Fibroblast of lung (primary cell): ENCODE data around the gene LARP6. TPM values are rescaled to one million over a fixed set of nuclear protein-coding genes. Genes with fewer than 3 reads are reported as not detected.
"Not testable (repeated sequence)": the region's sequence is repeated elsewhere in the genome, so short reads cannot be mapped to it uniquely, and the experiment has no call there.

Source experiments
- DNase-seq, 2 donors: peaks; one replicate each; pipeline versions ENCODE4 v3.0.0 to v3.0.0-alpha.2; 2010; ENCODE audit warnings: low read depth in 2 of 2
- H2AFZ ChIP-seq: 2 replicates; pipeline ENCODE4 v1.5.1; 2012; ENCODE audit warnings: low read length, control low read depth, inconsistent platforms
- H3K27ac ChIP-seq: 2 replicates; pipeline ENCODE4 v1.5.1; 2011; ENCODE audit warnings: low read length, control low read depth; ENCODE audit not compliant: insufficient read depth
- H3K27me3 ChIP-seq: 2 replicates; pipeline ENCODE4 v1.5.1; 2011; ENCODE audit warnings: mild to moderate bottlenecking, low read length; ENCODE audit not compliant: control insufficient read depth, insufficient read depth
- H3K36me3 ChIP-seq: 2 replicates; pipeline ENCODE4 v1.5.1; 2011; ENCODE audit warnings: low read length; ENCODE audit not compliant: control insufficient read depth, insufficient read depth
- H3K4me1 ChIP-seq: 2 replicates; pipeline ENCODE4 v1.5.1; 2011; ENCODE audit warnings: low read length; ENCODE audit not compliant: control insufficient read depth, insufficient read depth; ENCODE audit errors: extremely low read depth
- H3K4me2 ChIP-seq: 2 replicates; pipeline ENCODE4 v1.5.1; 2011; ENCODE audit warnings: low read length, control low read depth; ENCODE audit not compliant: insufficient read depth; ENCODE audit errors: extremely low read depth
- H3K4me3 ChIP-seq, 4 experiments: fragments of 200-600 bp in 1 of 4; sonication (generic) in 1 of 4; replicated peaks in 1 of 4; 2 replicates each; pipeline ENCODE4 v1.5.1; 2011 to 2016; ENCODE audit warnings: low read length in 4 of 4, low read depth in 3 of 4, mild to moderate bottlenecking in 3 of 4, control low read depth in 2 of 4, inconsistent platforms in 1 of 4, mixed read lengths in 1 of 4; ENCODE audit not compliant: insufficient read depth in 1 of 4; ENCODE audit errors: control extremely low read depth in 1 of 4
- H3K79me2 ChIP-seq: 2 replicates; pipeline ENCODE4 v1.5.1; 2012; ENCODE audit warnings: mild to moderate bottlenecking, low read length, inconsistent platforms; ENCODE audit not compliant: control insufficient read depth, insufficient read depth
- H3K9ac ChIP-seq: 2 replicates; pipeline ENCODE4 v1.5.1; 2011; ENCODE audit warnings: mild to moderate bottlenecking, low read length, control low read depth; ENCODE audit not compliant: insufficient read depth
- H3K9me3 ChIP-seq: 2 replicates; pipeline ENCODE4 v1.5.1; 2012; ENCODE audit warnings: low read depth, low read length; ENCODE audit not compliant: control insufficient read depth, insufficient read depth
- H4K20me1 ChIP-seq: 2 replicates; pipeline ENCODE4 v1.5.1; 2011; ENCODE audit warnings: low read length; ENCODE audit not compliant: control insufficient read depth, insufficient read depth; ENCODE audit errors: extremely low read depth
- CTCF ChIP-seq, 2 donors: IDR thresholded peaks in 1 of 2; conservative IDR thresholded peaks in 1 of 2; 1 replicate in 1 of 2; 2 replicates in 1 of 2; pipeline ENCODE4 v1.5.1; 2011 to 2012; ENCODE audit warnings: low read length in 2 of 2, control low read depth in 1 of 2, inconsistent platforms in 1 of 2, low read depth in 1 of 2, mild to moderate bottlenecking in 1 of 2
- EZH2 ChIP-seq: IDR thresholded peaks from 2 replicates; pipeline ENCODE4 v1.5.1; 2012; ENCODE audit warnings: low read length, control low read depth, mild to moderate bottlenecking; ENCODE audit errors: missing control alignments
- polyA plus RNA-seq, 2 donors: library from polyadenylated mRNA; depleted of rRNA in 1 of 2; stranded (reverse) in 1 of 2; unstranded in 1 of 2; fragments of >200 nt; gene quantifications; 2 replicates each; pipeline ENCODE4 v1.2.1, GENCODE V29; 2011 to 2012; ENCODE audit warnings: missing spikeins in 1 of 2
- total RNA-seq: library from RNA; depleted of rRNA; stranded (reverse); fragments of >200 nt; gene quantifications from 2 replicates; pipeline ENCODE4 v1.2.1, GENCODE V29; 2014

The LARP6 gene
- total and polyA plus RNA-seq, 2 donors (not counting 1 experiment from before 2014, with no cell fraction given) = 108 to 160 TPM

- Histone ChIP-seq H4K20me1 (no peaks in the 10 kb centered on the region), H3K9ac (no peak overlapping the region), H3K27ac (no peak overlapping the region), H2AFZ (no peak overlapping the region), H3K4me2 (no peak overlapping the region), H3K36me3 (no peaks in the 10 kb centered on the region), H3K9me3 (no peaks in the 10 kb centered on the region), H3K4me3 (no peak overlapping the region), H3K27me3 (no peaks in the 10 kb centered on the region), H3K4me1 (peaks cover 34% of the 10 kb centered on the region), H3K79me2 (no peaks in the 10 kb centered on the region)
- no peak for TF ChIP-seq EZH2
- TF ChIP-seq CTCF (conservative IDR thresholded peaks at IDR 0.05 in 1 of 2, IDR thresholded peaks at IDR 0.05 in 1 of 2; ENCODE audit: low read depth in 1 of 2, low read length in 2 of 2) = no peak
- DNase-seq = no peak
Observed at GRCh38 chr15:70859322-70859908, 5.5 kb upstream of the LARP6 start.

- H3K9ac ChIP-seq, H3K36me3 ChIP-seq, H3K27me3 ChIP-seq, H3K9me3 ChIP-seq, H3K79me2 ChIP-seq, H3K4me2 ChIP-seq, H2AFZ ChIP-seq, H3K4me3 ChIP-seq, H4K20me1 ChIP-seq, DNase-seq, H3K27ac ChIP-seq: not testable (repeated sequence)
- peaks cover 29% of the 10 kb centered on the region for H3K4me1 ChIP-seq
Observed at GRCh38 chr15:70858614-70859321, 4.8 kb upstream of the LARP6 start.

GRCh38 chr15:70857562-70858285, 3.8 kb upstream of the LARP6 start:
- Histone ChIP-seq H3K36me3 (no peaks in the 10 kb centered on the region), H3K79me2 (peaks cover 12% of the 10 kb centered on the region), H3K9me3 (no peaks in the 10 kb centered on the region), H3K9ac (no peak overlapping the region), H3K4me2 (peak overlapping the region; percentile 9), H2AFZ (no peak overlapping the region), H3K27me3 (no peaks in the 10 kb centered on the region), H3K27ac (peak overlapping the region; percentile 89), H3K4me3 (no peak overlapping the region), H3K4me1 (peaks cover 26% of the 10 kb centered on the region), H4K20me1 (no peaks in the 10 kb centered on the region)
- DNase-seq = peak; percentile 53 to 56
- TF ChIP-seq EZH2 (no peak), CTCF (conservative IDR thresholded peaks at IDR 0.05 in 1 of 2, IDR thresholded peaks at IDR 0.05 in 1 of 2; ENCODE audit: low read depth in 1 of 2, low read length in 2 of 2) (no peak)
